Measurements from ENCODE around the gene CD80.

The CD80 gene

DNA sequence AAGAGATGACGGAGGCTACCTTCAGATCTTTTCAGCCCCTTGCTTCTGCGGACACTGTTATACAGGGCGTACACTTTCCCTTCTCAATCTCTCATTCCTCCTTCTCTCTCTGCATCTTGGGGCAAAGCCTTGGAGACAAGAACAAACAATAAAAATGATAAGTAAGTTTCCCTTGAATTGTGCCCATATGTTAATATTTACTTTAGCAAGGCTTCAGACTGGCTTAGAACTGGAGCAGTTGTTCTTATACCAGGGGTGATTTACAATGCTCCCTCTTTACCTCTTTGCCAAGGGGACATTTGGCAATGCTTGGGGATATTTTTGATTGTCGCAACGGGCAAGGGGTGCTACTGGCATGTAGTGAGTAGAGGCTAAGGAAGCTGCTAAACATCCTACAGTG is 31.7 kb downstream of the CD80 start:
- no peak for TF ChIP-seq POLR2A (IDR thresholded peaks at IDR 0.05; ENCODE audit: extremely low read depth, insufficient read length)
- TF ChIP-seq, protein P1, sequence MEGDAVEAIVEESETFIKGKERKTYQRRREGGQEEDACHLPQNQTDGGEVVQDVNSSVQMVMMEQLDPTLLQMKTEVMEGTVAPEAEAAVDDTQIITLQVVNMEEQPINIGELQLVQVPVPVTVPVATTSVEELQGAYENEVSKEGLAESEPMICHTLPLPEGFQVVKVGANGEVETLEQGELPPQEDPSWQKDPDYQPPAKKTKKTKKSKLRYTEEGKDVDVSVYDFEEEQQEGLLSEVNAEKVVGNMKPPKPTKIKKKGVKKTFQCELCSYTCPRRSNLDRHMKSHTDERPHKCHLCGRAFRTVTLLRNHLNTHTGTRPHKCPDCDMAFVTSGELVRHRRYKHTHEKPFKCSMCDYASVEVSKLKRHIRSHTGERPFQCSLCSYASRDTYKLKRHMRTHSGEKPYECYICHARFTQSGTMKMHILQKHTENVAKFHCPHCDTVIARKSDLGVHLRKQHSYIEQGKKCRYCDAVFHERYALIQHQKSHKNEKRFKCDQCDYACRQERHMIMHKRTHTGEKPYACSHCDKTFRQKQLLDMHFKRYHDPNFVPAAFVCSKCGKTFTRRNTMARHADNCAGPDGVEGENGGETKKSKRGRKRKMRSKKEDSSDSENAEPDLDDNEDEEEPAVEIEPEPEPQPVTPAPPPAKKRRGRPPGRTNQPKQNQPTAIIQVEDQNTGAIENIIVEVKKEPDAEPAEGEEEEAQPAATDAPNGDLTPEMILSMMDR (IDR thresholded peaks at IDR 0.05; ENCODE audit: low read depth, low read length): no peak
- no peak for DNase-seq (ENCODE audit: low read depth)
- no peak overlapping the region for H3K4me3 ChIP-seq (ENCODE audit: low read depth, low read length)

- no peak overlapping the region for H3K4me3 ChIP-seq (ENCODE audit: low read depth, low read length)
- DNase-seq (ENCODE audit: low read depth): peak; percentile 16
- TF ChIP-seq MYC (IDR thresholded peaks at IDR 0.05; ENCODE audit: low read depth, low read length): no peak
- TF ChIP-seq, protein P1 (IDR thresholded peaks at IDR 0.05; ENCODE audit: low read depth, low read length): peak; percentile 2
These were observed 34.3 kb downstream of the CD80 start for GRCh38 chr3:119524931-119525662.

- DNase-seq (ENCODE audit: low read depth): no peak
- TF ChIP-seq MAX (IDR thresholded peaks at IDR 0.05; ENCODE audit: low read depth, low read length) (no peak), MYC (IDR thresholded peaks at IDR 0.05; ENCODE audit: low read depth, low read length) (no peak), POLR2A (IDR thresholded peaks at IDR 0.05; ENCODE audit: extremely low read depth, insufficient read length) (no peak)
- TF ChIP-seq, protein P1 (IDR thresholded peaks at IDR 0.05; ENCODE audit: low read depth, low read length): no peak
- no peak overlapping the region for H3K4me3 ChIP-seq (ENCODE audit: low read depth, low read length)
These were observed 41.4 kb downstream of the CD80 start for GRCh38 chr3:119518026-119518425.

DNA sequence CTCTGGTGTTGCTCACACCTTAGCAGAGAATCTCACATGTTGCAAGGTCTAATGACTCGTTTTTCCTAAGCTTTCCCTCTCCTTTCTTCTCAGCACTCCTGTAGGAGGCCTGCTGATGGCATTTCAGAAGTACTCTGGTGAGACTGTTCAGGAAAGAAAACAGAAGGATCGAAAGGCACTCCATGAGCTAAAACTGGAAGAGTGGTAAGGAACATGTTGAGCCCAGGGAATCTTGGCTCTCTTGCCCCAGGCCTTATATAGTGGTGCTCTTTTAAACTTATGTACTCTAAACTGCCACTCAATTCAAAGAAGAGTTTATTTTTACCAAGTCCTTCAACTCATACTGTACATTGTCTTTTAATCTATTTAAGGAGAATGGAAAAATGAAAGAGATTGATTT is 42.3 kb downstream of the CD80 start:
- no peak for DNase-seq (ENCODE audit: low read depth)
- TF ChIP-seq, protein P1 (IDR thresholded peaks at IDR 0.05; ENCODE audit: low read depth, low read length): no peak
- no peak for TF ChIP-seq MAX (IDR thresholded peaks at IDR 0.05; ENCODE audit: low read depth, low read length)
- no peak for TF ChIP-seq MYC (IDR thresholded peaks at IDR 0.05; ENCODE audit: low read depth, low read length)
- no peak for TF ChIP-seq POLR2A (IDR thresholded peaks at IDR 0.05; ENCODE audit: extremely low read depth, insufficient read length)
- H3K4me3 ChIP-seq (ENCODE audit: low read depth, low read length): no peak overlapping the region

DNA sequence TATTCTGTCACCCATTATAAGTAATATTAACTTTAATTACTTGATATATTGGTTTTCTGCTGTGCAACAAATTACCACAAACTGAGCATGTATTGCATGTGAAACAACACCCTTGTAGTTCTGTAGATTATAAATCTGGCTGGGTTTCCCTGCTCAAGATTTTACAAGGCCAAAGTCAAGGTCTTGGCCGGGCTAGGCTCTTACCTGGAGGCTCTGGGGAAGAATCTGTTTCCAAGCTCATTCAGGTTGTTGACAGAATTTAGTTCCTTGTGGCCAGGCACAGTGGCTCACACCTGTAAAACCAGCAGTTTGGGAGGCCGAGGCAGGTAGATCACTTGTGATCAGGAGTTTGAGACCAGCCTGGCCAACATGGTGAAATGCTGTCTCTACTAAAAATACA is 44.8 kb downstream of the CD80 start:
- no peak for DNase-seq (ENCODE audit: low read depth)
- TF ChIP-seq POLR2A (IDR thresholded peaks at IDR 0.05; ENCODE audit: extremely low read depth, insufficient read length) (no peak), MAX (IDR thresholded peaks at IDR 0.05; ENCODE audit: low read depth, low read length) (no peak), MYC (IDR thresholded peaks at IDR 0.05; ENCODE audit: low read depth, low read length) (no peak)
- TF ChIP-seq, protein P1 (IDR thresholded peaks at IDR 0.05; ENCODE audit: low read depth, low read length): no peak
- no peak overlapping the region for H3K4me3 ChIP-seq (ENCODE audit: low read depth, low read length)

DNA sequence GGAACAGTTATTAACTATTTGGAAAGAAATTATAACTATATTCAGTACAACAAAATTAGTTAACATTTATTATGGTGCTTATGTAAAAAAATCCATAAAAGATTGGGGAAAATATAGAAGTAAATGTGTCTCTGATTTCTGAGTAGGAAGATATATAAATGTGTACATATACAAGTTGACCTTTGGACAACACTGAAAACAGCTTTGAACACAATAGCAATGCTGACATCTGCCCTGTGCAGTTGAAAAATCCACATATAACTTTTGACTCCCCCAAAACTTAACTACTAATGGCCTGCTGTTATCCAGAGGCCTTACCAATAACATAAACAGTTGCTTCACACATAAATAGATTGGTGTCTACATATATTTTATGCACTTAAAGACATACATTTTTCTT is 48.7 kb downstream of the CD80 start:
- no peak for DNase-seq (ENCODE audit: low read depth)
- TF ChIP-seq MYC (IDR thresholded peaks at IDR 0.05; ENCODE audit: low read depth, low read length) (no peak), MAX (IDR thresholded peaks at IDR 0.05; ENCODE audit: low read depth, low read length) (no peak), POLR2A (IDR thresholded peaks at IDR 0.05; ENCODE audit: extremely low read depth, insufficient read length) (no peak)
- TF ChIP-seq, protein P1 (IDR thresholded peaks at IDR 0.05; ENCODE audit: low read depth, low read length): no peak

More for the DNA sequence above, 48.7 kb downstream of the CD80 start:
- H3K4me3 ChIP-seq (ENCODE audit: low read depth, low read length): no peak overlapping the region
